LNCaP clone FGC (cell line): Measurements from ENCODE around the gene DHRS4L2.
"Not testable (repeated sequence)": the region's sequence is repeated elsewhere in the genome, so short reads cannot be mapped to it uniquely, and the experiment has no call there.

ENCODE experiments used
- DNase-seq: peaks from one replicate; pipeline ENCODE4 v3.0.0-alpha.2; 2011; ENCODE audit warnings: low read depth
- H3K4me3 ChIP-seq: 2 replicates; pipeline ENCODE4 v1.5.1; 2011; ENCODE audit warnings: mild to moderate bottlenecking, low read depth, low read length, control low read depth
- CTCF ChIP-seq: IDR thresholded peaks from 2 replicates; pipeline ENCODE4 v1.5.1; 2012; ENCODE audit warnings: mild to moderate bottlenecking; ENCODE audit not compliant: control insufficient read depth, insufficient read depth; ENCODE audit errors: extremely low read depth

The DHRS4L2 gene

GRCh38 chr14:24011051-24011450, 22.3 kb downstream of the DHRS4L2 start:
- H3K4me3 ChIP-seq, result no peak overlapping the region
- no peak for DNase-seq
- no peak for TF ChIP-seq CTCF

GRCh38 chr14:24012726-24013273, 24.1 kb downstream of the DHRS4L2 start:
- not testable (repeated sequence) for H3K4me3 ChIP-seq, DNase-seq

- H3K4me3 ChIP-seq, result no peak overlapping the region
- peak; percentile 67 for DNase-seq
- TF ChIP-seq CTCF, result peak; percentile 89
Observed at GRCh38 chr14:24013654-24014514, 25.2 kb downstream of the DHRS4L2 start.

- DNase-seq, H3K4me3 ChIP-seq: not testable (repeated sequence)
Observed at GRCh38 chr14:24015745-24016144, 27.0 kb downstream of the DHRS4L2 start.

- DNase-seq, H3K4me3 ChIP-seq: not testable (repeated sequence)
Observed at GRCh38 chr14:24018978-24019377, 30.2 kb downstream of the DHRS4L2 start.

GRCh38 chr14:24019944-24020343, 31.2 kb downstream of the DHRS4L2 start:
- not testable (repeated sequence) for H3K4me3 ChIP-seq, DNase-seq

- not testable (repeated sequence) for DNase-seq, H3K4me3 ChIP-seq
Observed at GRCh38 chr14:24020520-24020919, 31.8 kb downstream of the DHRS4L2 start.

- not testable (repeated sequence) for DNase-seq, H3K4me3 ChIP-seq
Observed at GRCh38 chr14:24024939-24025418, 36.2 kb downstream of the DHRS4L2 start.

GRCh38 chr14:24029687-24030086, 41.0 kb downstream of the DHRS4L2 start:
- H3K4me3 ChIP-seq, DNase-seq: not testable (repeated sequence)

GRCh38 chr14:24031331-24031730, 42.6 kb downstream of the DHRS4L2 start:
- not testable (repeated sequence) for H3K4me3 ChIP-seq, DNase-seq

GRCh38 chr14:24032727-24033418, 44.1 kb downstream of the DHRS4L2 start:
- DNase-seq, result no peak
- no peak overlapping the region for H3K4me3 ChIP-seq
- no peak for TF ChIP-seq CTCF

GRCh38 chr14:24035769-24036168, 47.0 kb downstream of the DHRS4L2 start:
- peak overlapping the region; percentile 57 for H3K4me3 ChIP-seq
- DNase-seq, result not testable (repeated sequence)
